ENCODE results near the gene COL25A1. TPM values are rescaled to one million over a fixed set of nuclear protein-coding genes. Genes with fewer than 3 reads are reported as not detected.
A peak's percentile ranks its signal among the peaks of the same experiment; 100 is the strongest.

COL25A1 gene
- total RNA-seq, 1 experiment from 2014 or later = not detected

DNA sequence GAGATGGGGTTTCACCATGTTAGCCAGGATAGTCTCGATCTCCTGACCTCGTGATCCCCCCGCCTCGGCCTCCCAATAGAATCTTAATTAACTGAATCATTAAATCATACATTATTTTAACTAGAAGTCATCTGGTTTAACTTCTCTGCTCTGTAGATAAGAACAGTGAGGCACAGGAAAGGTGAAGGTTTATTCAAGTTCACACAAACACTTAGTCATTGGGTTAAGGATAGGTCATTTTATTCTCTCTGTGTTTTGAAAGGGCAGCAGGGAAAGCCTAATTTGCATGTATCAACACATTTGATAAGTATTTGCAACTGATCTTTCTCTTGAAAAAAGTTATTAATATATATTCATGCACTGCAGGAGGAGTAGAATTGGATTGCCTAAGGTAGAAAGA is 538.5 kb downstream of the COL25A1 start:
- POLR2A ChIA-PET = no interaction called here
- CTCF ChIA-PET = no interaction called here
- no TSS peak for BruUV-seq (replicated peaks)
- no peaks in the 10 kb centered on the region for H3K9me3 ChIP-seq (ENCODE audit: control insufficient read depth, insufficient read depth, low read depth, low read length)
- intact Hi-C loops (cut with micrococcal nuclease; ENCODE audit: unreplicated experiment) (no loop called here), in situ Hi-C loops (cut with HindIII; ENCODE audit: low pct_unique_long_range_greater_than_20kb, low sequenced_read_pairs) (no loop called here)
- TF ChIP-seq, protein P1, sequence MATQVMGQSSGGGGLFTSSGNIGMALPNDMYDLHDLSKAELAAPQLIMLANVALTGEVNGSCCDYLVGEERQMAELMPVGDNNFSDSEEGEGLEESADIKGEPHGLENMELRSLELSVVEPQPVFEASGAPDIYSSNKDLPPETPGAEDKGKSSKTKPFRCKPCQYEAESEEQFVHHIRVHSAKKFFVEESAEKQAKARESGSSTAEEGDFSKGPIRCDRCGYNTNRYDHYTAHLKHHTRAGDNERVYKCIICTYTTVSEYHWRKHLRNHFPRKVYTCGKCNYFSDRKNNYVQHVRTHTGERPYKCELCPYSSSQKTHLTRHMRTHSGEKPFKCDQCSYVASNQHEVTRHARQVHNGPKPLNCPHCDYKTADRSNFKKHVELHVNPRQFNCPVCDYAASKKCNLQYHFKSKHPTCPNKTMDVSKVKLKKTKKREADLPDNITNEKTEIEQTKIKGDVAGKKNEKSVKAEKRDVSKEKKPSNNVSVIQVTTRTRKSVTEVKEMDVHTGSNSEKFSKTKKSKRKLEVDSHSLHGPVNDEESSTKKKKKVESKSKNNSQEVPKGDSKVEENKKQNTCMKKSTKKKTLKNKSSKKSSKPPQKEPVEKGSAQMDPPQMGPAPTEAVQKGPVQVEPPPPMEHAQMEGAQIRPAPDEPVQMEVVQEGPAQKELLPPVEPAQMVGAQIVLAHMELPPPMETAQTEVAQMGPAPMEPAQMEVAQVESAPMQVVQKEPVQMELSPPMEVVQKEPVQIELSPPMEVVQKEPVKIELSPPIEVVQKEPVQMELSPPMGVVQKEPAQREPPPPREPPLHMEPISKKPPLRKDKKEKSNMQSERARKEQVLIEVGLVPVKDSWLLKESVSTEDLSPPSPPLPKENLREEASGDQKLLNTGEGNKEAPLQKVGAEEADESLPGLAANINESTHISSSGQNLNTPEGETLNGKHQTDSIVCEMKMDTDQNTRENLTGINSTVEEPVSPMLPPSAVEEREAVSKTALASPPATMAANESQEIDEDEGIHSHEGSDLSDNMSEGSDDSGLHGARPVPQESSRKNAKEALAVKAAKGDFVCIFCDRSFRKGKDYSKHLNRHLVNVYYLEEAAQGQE (IDR thresholded peaks at IDR 0.05; ENCODE audit: insufficient read depth in 1 of 2, low read depth in 2 of 2, low read length in 1 of 2) = no peak
- TF ChIP-seq, protein P2, sequence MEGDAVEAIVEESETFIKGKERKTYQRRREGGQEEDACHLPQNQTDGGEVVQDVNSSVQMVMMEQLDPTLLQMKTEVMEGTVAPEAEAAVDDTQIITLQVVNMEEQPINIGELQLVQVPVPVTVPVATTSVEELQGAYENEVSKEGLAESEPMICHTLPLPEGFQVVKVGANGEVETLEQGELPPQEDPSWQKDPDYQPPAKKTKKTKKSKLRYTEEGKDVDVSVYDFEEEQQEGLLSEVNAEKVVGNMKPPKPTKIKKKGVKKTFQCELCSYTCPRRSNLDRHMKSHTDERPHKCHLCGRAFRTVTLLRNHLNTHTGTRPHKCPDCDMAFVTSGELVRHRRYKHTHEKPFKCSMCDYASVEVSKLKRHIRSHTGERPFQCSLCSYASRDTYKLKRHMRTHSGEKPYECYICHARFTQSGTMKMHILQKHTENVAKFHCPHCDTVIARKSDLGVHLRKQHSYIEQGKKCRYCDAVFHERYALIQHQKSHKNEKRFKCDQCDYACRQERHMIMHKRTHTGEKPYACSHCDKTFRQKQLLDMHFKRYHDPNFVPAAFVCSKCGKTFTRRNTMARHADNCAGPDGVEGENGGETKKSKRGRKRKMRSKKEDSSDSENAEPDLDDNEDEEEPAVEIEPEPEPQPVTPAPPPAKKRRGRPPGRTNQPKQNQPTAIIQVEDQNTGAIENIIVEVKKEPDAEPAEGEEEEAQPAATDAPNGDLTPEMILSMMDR (IDR thresholded peaks at IDR 0.05) = no peak
- TF ChIP-seq POLR2AphosphoS5 (IDR thresholded peaks at IDR 0.05; ENCODE audit: low read depth, low read length) (no peak), TCF7L2 (IDR thresholded peaks at IDR 0.05; ENCODE audit: low read depth, low read length) (no peak), SIN3A (IDR thresholded peaks at IDR 0.05; ENCODE audit: borderline replicate concordance, insufficient read depth, low read depth, low read length) (no peak)
- H3K36me3 ChIP-seq (ENCODE audit: control insufficient read depth, insufficient read depth, low read length) = no peaks in the 10 kb centered on the region
- H3K4me1 ChIP-seq (ENCODE audit: control insufficient read depth, insufficient read depth, low read length) = no peaks in the 10 kb centered on the region
- H3K27ac ChIP-seq (ENCODE audit: low read length) = no peak overlapping the region
- H3K27me3 ChIP-seq (ENCODE audit: control insufficient read depth, insufficient read depth, low read length) = peaks cover 15% of the 10 kb centered on the region
- ATAC-seq = no peak
- no peak for DNase-seq (ENCODE audit: low read depth, low spot score)
- H3K4me3 ChIP-seq (ENCODE audit: low read depth in 2 of 2, low read length in 2 of 2) = no peak overlapping the region

DNA sequence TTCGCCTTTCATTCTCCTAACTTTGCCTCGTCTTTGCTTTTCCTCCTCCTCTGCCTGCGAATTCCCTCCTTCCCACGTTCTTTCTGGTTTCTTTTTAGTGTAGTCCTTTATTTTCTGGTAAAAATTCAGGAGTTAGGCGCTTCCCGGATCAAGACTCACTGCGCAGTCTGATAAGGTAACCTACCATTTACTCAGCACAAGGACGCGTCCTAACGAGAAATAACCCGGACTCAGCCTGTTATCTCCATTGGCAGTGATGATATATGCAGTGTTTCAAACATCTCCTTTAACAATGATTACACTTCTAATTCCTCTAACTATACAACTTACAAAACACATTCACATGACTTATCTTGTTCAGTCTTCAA is 539.2 kb downstream of the COL25A1 start:
- H3K4me3 ChIP-seq (ENCODE audit: low read depth in 2 of 2, low read length in 2 of 2) = peak overlapping the region; percentile 34 to 51
- no peak for DNase-seq (ENCODE audit: low read depth, low spot score)
- intact Hi-C loops (cut with micrococcal nuclease; ENCODE audit: unreplicated experiment) (no loop called here), in situ Hi-C loops (cut with HindIII; ENCODE audit: low pct_unique_long_range_greater_than_20kb, low sequenced_read_pairs) (no loop called here)
- H3K36me3 ChIP-seq (ENCODE audit: control insufficient read depth, insufficient read depth, low read length) = no peaks in the 10 kb centered on the region
- no peaks in the 10 kb centered on the region for H3K4me1 ChIP-seq (ENCODE audit: control insufficient read depth, insufficient read depth, low read length)
- CTCF ChIA-PET = no interaction called here
- TF ChIP-seq, protein P2 (IDR thresholded peaks at IDR 0.05) = no peak
- TF ChIP-seq, protein P1 (IDR thresholded peaks at IDR 0.05; ENCODE audit: insufficient read depth in 1 of 2, low read depth in 2 of 2, low read length in 1 of 2) = no peak
- TF ChIP-seq POLR2AphosphoS5 (IDR thresholded peaks at IDR 0.05; ENCODE audit: low read depth, low read length) = no peak
- TF ChIP-seq TCF7L2 (IDR thresholded peaks at IDR 0.05; ENCODE audit: low read depth, low read length) = no peak
- no peak for TF ChIP-seq SIN3A (IDR thresholded peaks at IDR 0.05; ENCODE audit: borderline replicate concordance, insufficient read depth, low read depth, low read length)
- no peak overlapping the region for H3K27ac ChIP-seq (ENCODE audit: low read length)
- ATAC-seq = peak; percentile 69
- no TSS peak for BruUV-seq (replicated peaks)
- peaks cover 15% of the 10 kb centered on the region for H3K27me3 ChIP-seq (ENCODE audit: control insufficient read depth, insufficient read depth, low read length)
- no peaks in the 10 kb centered on the region for H3K9me3 ChIP-seq (ENCODE audit: control insufficient read depth, insufficient read depth, low read depth, low read length)
- POLR2A ChIA-PET = no interaction called here

Measured in Panc1 (cell line).